ENCODE results near the gene HMCN1. TPM values are rescaled to one million over a fixed set of nuclear protein-coding genes. Genes with fewer than 3 reads are reported as not detected.
A peak's percentile ranks its signal among the peaks of the same experiment; 100 is the strongest.

HMCN1 gene
- total RNA-seq, 1 donor from 2014 or later: 1.6 TPM

GRCh38 chr1:186073697-186074096, 339.5 kb downstream of the HMCN1 start:
- no peak overlapping the region for H3K4me3 ChIP-seq (ENCODE audit: low read depth, low read length)
- no peak for DNase-seq (ENCODE audit: low read depth)
- no peak for TF ChIP-seq CTCF (conservative IDR thresholded peaks at IDR 0.05; ENCODE audit: low read depth, low read length)

- TF ChIP-seq CTCF (conservative IDR thresholded peaks at IDR 0.05; ENCODE audit: low read depth, low read length): no peak
- DNase-seq (ENCODE audit: low read depth): no peak
- H3K4me3 ChIP-seq (ENCODE audit: low read depth, low read length): no peak overlapping the region
Measured at GRCh38 chr1:186076006-186076405, 341.8 kb downstream of the HMCN1 start.

GRCh38 chr1:186078245-186078644, 344.1 kb downstream of the HMCN1 start:
- no peak overlapping the region for H3K4me3 ChIP-seq (ENCODE audit: low read depth, low read length)
- no peak for DNase-seq (ENCODE audit: low read depth)
- no peak for TF ChIP-seq CTCF (conservative IDR thresholded peaks at IDR 0.05; ENCODE audit: low read depth, low read length)

GRCh38 chr1:186079084-186079684, 345.0 kb downstream of the HMCN1 start:
- TF ChIP-seq CTCF (conservative IDR thresholded peaks at IDR 0.05; ENCODE audit: low read depth, low read length): no peak
- DNase-seq (ENCODE audit: low read depth): no peak

GRCh38 chr1:186082235-186082937, 348.2 kb downstream of the HMCN1 start:
- H3K4me3 ChIP-seq (ENCODE audit: low read depth, low read length): no peak overlapping the region
- DNase-seq (ENCODE audit: low read depth): peak; percentile 90
- no peak for TF ChIP-seq CTCF (conservative IDR thresholded peaks at IDR 0.05; ENCODE audit: low read depth, low read length)

More at GRCh38 chr1:186079084-186079684, 345.0 kb downstream of the HMCN1 start:
- no peak overlapping the region for H3K4me3 ChIP-seq (ENCODE audit: low read depth, low read length)

- no peak for TF ChIP-seq CTCF (conservative IDR thresholded peaks at IDR 0.05; ENCODE audit: low read depth, low read length)
- no peak for DNase-seq (ENCODE audit: low read depth)
- H3K4me3 ChIP-seq (ENCODE audit: low read depth, low read length): no peak overlapping the region
Measured at GRCh38 chr1:186086583-186086982, 352.4 kb downstream of the HMCN1 start.

- H3K4me3 ChIP-seq (ENCODE audit: low read depth, low read length): no peak overlapping the region
- no peak for TF ChIP-seq CTCF (conservative IDR thresholded peaks at IDR 0.05; ENCODE audit: low read depth, low read length)
- no peak for DNase-seq (ENCODE audit: low read depth)
Measured at GRCh38 chr1:186089940-186090339, 355.7 kb downstream of the HMCN1 start.

Data from epithelial cell of proximal tubule (primary cell).